Fibroblast of villous mesenchyme (primary cell): ENCODE data around the gene VWA7. TPM values are rescaled to one million over a fixed set of nuclear protein-coding genes. Genes with fewer than 3 reads are reported as not detected.
"Not testable (repeated sequence)": the region's sequence is repeated elsewhere in the genome, so short reads cannot be mapped to it uniquely, and the experiment has no call there.

ENCODE experiments used
- DNase-seq: peaks from one replicate; pipeline ENCODE4 v3.0.0-alpha.2; 2010; ENCODE audit warnings: low read depth
- H3K4me3 ChIP-seq: 2 replicates; pipeline ENCODE4 v1.5.1; 2011; ENCODE audit warnings: low read depth, mild to moderate bottlenecking, low read length
- total RNA-seq: library from RNA; depleted of rRNA; stranded (reverse); fragments of >200 nt; gene quantifications from 2 replicates; pipeline ENCODE4 v1.2.3, GENCODE V29; 2012
- TF ChIP-seq, protein P1 (sequence below): IDR thresholded peaks from 2 replicates; pipeline ENCODE4 v1.5.1; 2012; ENCODE audit warnings: low read depth, mild to moderate bottlenecking, low read length; ENCODE audit not compliant: insufficient read depth

Gene VWA7
- under 0.01 TPM in 2 replicates for total RNA-seq

DNA sequence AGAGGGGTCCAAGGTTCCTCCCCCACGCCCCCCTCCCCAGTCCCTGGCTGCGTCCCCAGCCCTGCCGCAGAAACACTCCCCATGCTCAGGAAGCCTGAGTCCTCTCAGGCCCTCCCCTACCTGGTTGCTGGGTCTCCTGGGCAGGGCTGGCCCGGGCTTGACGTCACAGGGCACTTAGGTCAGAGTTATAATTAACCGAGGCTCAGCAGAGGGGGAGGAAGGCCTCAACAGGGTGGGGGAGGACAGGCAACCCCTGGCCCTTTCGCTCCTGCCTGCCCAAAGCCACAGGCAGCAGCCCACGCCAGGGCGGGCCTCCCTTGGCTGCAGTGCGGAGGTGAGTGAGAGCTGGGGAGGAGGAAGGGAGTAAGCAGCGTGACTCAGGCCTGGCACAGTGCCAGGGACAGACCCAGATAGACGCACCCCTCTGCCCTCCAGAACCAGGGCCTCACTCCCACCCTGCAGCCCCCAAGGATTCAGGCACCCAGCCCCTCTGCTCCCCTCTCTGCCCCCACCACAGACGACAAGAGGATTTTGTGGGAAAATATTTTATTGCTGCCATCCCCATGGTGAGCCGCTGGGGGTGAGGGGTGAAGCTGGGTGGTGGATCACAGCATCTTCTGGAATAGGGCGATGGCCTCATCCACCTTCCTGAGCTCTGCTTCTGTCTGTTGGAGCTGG lies at the start of gene VWA7:
Gene VWA7, minus strand, starts transcription at position 340 of the 678 bp plus-strand sequence. CDS start 549 bp downstream, outside the sequence.
- TF ChIP-seq, protein P1, sequence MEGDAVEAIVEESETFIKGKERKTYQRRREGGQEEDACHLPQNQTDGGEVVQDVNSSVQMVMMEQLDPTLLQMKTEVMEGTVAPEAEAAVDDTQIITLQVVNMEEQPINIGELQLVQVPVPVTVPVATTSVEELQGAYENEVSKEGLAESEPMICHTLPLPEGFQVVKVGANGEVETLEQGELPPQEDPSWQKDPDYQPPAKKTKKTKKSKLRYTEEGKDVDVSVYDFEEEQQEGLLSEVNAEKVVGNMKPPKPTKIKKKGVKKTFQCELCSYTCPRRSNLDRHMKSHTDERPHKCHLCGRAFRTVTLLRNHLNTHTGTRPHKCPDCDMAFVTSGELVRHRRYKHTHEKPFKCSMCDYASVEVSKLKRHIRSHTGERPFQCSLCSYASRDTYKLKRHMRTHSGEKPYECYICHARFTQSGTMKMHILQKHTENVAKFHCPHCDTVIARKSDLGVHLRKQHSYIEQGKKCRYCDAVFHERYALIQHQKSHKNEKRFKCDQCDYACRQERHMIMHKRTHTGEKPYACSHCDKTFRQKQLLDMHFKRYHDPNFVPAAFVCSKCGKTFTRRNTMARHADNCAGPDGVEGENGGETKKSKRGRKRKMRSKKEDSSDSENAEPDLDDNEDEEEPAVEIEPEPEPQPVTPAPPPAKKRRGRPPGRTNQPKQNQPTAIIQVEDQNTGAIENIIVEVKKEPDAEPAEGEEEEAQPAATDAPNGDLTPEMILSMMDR, result no peak
- DNase-seq, result peak; percentile 66
- H3K4me3 ChIP-seq, result no peak within 1 kb of the TSS

- H3K4me3 ChIP-seq, result peak overlapping the region; percentile 54
- TF ChIP-seq, protein P1, result no peak
- peak; percentile 87 for DNase-seq
Observed at GRCh38 chr6:31826793-31827285, 49.7 kb upstream of the VWA7 start.

GRCh38 chr6:31825553-31825952 lies 48.4 kb upstream of the VWA7 start:
- no peak overlapping the region for H3K4me3 ChIP-seq
- TF ChIP-seq, protein P1, result no peak
- no peak for DNase-seq

GRCh38 chr6:31823592-31824196 lies 46.6 kb upstream of the VWA7 start:
- not testable (repeated sequence) for DNase-seq

GRCh38 chr6:31822036-31822821 lies 45.1 kb upstream of the VWA7 start:
- TF ChIP-seq, protein P1, result no peak
- H3K4me3 ChIP-seq, result peak overlapping the region; percentile 67
- peak; percentile 88 for DNase-seq

More at GRCh38 chr6:31823592-31824196, 46.6 kb upstream of the VWA7 start:
- not testable (repeated sequence) for H3K4me3 ChIP-seq

GRCh38 chr6:31821301-31822035 lies 44.3 kb upstream of the VWA7 start:
- DNase-seq, result no peak
- H3K4me3 ChIP-seq, result peak overlapping the region; percentile 67
- TF ChIP-seq, protein P1, result no peak

DNA sequence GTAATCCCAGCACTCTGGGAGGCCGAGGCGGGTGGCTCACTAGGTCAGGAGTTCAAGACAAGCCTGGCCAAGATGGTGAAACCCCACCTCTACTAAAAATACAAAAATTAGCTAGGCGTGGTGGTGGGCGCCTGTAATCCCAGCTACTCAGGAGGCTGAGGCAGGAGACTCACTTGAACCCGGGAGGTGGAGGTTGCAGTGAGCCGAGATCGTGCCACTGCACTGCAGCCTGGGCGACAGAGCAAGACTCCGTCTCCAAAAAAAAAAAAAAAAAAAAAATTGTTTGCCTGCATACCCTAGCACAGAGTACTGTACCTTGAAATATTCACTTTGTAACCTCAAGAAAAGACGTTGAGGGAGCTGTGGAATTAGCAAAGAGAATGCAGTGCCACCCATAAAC lies 43.3 kb upstream of the VWA7 start:
- H3K4me3 ChIP-seq, DNase-seq: not testable (repeated sequence)
